PFSK-1 (cell line): ENCODE data around the gene QSER1.

Experiments
- FOXP2 ChIP-seq: optimal IDR thresholded peaks from 2 replicates; pipeline ENCODE3; 2011; ENCODE audit warnings: borderline replicate concordance, control low read depth, inconsistent platforms; ENCODE audit not compliant: insufficient read depth; ENCODE audit errors: extremely low read length, extremely low read depth
- POLR2AphosphoS5 ChIP-seq: IDR thresholded peaks from 2 replicates; pipeline ENCODE4 v1.6.1; 2012; ENCODE audit warnings: low read depth, mild to moderate bottlenecking, control low read depth, low read length, moderate library complexity
- REST ChIP-seq, 2 experiments: IDR thresholded peaks; 2 replicates each; pipeline versions ENCODE4 v1.6.1 to v1.8.0; 2011 to 2012; ENCODE audit warnings: low read depth in 2 of 2, low read length in 2 of 2, control low read depth in 1 of 2, inconsistent platforms in 1 of 2, mild to moderate bottlenecking in 1 of 2, moderate library complexity in 1 of 2; ENCODE audit not compliant: insufficient read depth in 1 of 2
- SIN3A ChIP-seq: IDR thresholded peaks from 2 replicates; pipeline ENCODE4 v1.6.1; 2012; ENCODE audit warnings: mild to moderate bottlenecking, low read length, moderate library complexity, borderline replicate concordance; ENCODE audit not compliant: insufficient read depth
- TAF1 ChIP-seq: IDR thresholded peaks from 2 replicates; pipeline ENCODE4 v1.6.1; 2012; ENCODE audit warnings: low read length, control low read depth, borderline replicate concordance; ENCODE audit not compliant: insufficient read depth

- TF ChIP-seq SIN3A: no peak
- TF ChIP-seq POLR2AphosphoS5: no peak
- no peak for TF ChIP-seq REST (IDR thresholded peaks at IDR 0.05; ENCODE audit: insufficient read depth in 1 of 2, low read depth in 2 of 2, low read length in 2 of 2)
- no peak for TF ChIP-seq FOXP2
- TF ChIP-seq TAF1: no peak
Observed at GRCh38 chr11:32908619-32909018, 16.0 kb downstream of the QSER1 start.
